Activated T-helper 1 cell treated with Interleukin-2 at 50 U/mL for 16 hours (primary cell): ENCODE data around the gene HIKESHI.

ENCODE experiments used
- DNase-seq: peaks from one replicate; pipeline ENCODE4 v3.0.0-alpha.2; 2020; ENCODE audit warnings: low read depth

HIKESHI gene

DNA sequence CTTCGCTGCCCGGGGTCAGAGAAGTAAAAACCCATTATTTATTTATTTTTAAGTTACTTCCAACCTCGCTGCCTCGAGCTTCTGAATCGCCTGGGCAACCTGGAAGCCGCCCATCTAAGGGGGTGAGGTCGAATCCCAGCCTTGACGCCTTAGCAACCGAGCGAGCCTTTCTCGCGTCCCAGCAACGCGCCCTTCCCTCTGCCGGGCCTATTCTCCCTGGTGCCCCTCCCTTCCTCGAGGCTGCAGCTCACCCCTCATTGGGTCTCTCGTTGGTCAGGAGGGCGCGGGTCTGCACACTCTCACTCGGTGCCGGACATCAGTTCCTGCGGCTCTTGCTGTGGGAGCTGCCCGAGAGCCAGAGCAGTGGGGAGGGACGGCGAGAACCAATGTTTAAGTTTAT is 72.5 kb downstream of the HIKESHI start, which contains the start of gene CCDC81:
TSS of gene CCDC81 (plus strand) at position 302 of the 400 bp plus-strand sequence. CDS start 277 bp downstream, outside the sequence.
- no peak for DNase-seq

DNA sequence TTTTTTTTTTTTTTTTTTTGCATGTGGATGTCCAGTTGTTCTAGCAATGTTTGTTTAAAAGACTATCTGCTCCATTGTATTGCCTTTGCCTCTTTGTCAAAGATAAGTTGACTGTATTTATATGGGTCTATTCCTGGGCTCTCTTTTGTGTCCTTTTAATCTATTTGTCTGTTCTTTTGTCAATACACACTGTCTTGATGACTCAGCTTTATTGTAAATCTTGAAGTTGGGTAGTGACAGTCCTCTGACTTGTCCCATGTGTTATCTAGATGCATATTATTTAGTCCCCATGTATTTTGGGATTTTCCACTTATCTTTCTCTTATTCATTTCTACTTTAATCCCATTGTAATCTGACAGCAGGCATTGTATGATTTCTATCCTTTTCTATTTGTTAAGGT is 75.9 kb downstream of the HIKESHI start:
- no peak for DNase-seq

DNA sequence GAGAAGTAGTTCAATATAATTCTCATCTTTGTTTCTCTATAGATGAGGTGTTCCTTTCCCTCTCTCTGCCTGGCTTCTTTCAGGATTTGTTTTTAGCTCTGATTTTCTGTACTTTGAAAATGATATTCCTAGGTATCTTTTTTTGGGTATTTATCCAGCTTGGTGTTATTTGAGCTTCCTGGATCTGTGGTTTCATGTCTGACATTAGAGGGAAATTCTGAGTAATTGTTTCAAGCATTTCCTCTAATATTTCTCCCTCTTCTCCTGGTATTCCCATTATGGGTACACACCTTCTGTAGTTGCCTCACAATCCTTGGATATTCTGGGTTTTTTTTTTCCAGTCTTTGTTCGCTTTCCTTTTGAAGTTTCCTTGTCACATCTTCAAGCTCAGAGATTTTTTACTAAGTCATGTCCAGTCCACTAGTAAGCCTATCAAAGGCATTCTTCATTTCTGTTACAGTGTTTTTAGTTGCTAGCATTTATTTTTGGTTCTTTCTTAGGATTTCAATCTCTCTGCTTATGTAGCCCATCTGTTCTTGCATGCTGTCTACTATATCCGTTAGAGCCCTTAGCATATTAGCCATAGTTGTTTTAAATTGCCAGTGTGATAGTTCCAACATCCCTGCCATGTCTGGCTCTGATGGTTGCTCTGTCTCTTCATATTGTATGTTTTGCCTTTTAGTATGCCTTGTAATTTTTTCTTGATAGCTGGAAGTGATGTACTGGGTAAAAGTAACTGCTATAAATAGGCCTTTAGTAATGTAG is 78.4 kb downstream of the HIKESHI start:
- no peak for DNase-seq

DNA sequence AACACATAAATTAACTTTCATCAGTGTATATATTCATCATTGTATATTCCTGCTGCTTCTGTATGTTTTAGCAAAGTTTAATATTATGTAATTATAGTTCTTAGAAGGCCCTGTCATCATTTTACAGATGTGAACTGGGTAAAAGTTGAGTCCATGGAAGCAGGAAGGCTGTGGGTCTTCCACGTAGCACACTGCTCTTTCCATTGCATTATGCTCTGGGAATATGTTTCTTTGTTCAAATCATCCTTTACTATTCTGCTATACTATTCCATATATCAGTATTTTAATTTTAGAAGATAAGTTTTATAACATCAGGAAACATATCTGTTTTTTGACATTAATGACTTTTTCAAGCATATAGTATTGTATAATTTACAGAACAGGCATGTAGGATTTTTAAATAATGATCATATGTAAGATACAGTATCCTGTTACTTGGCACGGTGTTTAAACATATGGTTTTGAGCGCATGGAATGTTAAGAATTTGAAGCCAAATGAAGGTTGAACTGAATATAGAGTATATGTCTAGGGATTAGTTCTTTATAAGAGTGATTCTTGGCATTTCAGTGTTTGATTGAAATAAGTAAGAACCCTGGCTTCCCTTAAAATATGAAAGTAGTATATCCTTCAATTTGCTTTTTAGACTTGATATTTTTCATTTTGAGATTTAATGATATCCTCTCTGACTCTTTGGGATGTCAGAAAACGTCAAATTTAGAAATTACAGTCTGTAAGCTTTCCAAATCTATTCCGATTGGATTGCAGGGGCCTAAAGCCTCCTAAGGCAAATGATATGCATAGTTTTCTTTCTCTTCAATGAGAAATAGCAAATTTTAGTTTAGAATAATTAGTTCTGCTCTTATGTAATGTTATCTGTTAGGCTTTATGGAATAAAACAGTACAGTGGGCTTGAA is 81.3 kb downstream of the HIKESHI start:
- DNase-seq = no peak

- no peak for DNase-seq
Measured at GRCh38 chr11:86386283-86386682, 84.2 kb downstream of the HIKESHI start.

GRCh38 chr11:86386746-86387145 is 84.7 kb downstream of the HIKESHI start:
- DNase-seq = no peak

- DNase-seq = no peak
Measured at GRCh38 chr11:86388198-86388597, 86.2 kb downstream of the HIKESHI start.

GRCh38 chr11:86390487-86390886 is 88.4 kb downstream of the HIKESHI start:
- no peak for DNase-seq

DNA sequence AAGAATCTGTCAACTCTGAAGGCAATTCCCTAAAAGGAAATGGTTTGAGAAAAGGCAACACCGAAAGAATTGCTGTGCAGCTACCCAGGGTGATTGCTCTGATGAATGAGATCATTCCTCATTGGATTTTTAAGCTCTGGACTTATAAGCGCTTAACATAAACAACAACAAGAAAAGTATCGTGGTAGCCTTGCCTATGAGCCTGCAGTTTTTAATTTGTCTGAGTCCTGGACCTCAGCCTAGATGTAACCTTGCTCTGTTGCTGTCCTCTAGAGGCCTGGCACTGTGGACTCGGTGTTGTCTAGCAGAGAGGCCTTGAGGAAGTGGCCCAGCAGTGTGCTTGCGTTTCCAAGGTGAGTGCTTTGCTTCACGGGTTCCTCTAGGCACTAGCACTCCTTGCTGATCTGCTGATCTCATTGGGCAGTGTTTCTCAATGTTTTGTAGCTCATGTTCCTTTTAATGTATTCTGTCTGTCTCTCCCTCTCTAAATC is 93.1 kb downstream of the HIKESHI start:
- DNase-seq = no peak
